ENCODE data around the gene PRDX1. TPM values are rescaled to one million over a fixed set of nuclear protein-coding genes. Genes with fewer than 3 reads are reported as not detected.
"Not testable (repeated sequence)": the region's sequence is repeated elsewhere in the genome, so short reads cannot be mapped to it uniquely, and the experiment has no call there.

Gene PRDX1
- total and polyA plus RNA-seq, 3 donors from 2014 or later: 180 to 251 (median 185) TPM

GRCh38 chr1:45490121-45490625 lies 31.5 kb downstream of the PRDX1 start:
- WGBS, 2 donors: 2% methylated on average over 17 of the region's 17 CpGs
- H3K4me3 ChIP-seq: peak overlapping the region; percentile 71 to 86
- H3K27me3 ChIP-seq: no peaks in the 10 kb centered on the region
- no peaks in the 10 kb centered on the region for H3K9me3 ChIP-seq
- DNase-seq: no peak
- H3K27ac ChIP-seq: peak overlapping the region; percentile 69 to 86
- TF ChIP-seq POLR2A (IDR thresholded peaks at IDR 0.05): no peak
- no peak for TF ChIP-seq CTCF (IDR thresholded peaks at IDR 0.05)
- intact Hi-C loops (cut with DNase I; ENCODE audit: low total_unique reads): loop anchor here (10.0 kb wide), 1 partner anchor 135 kb away; no protein-coding TSS in a partner anchor
- no peaks in the 10 kb centered on the region for H3K4me1 ChIP-seq
- H3K36me3 ChIP-seq (ENCODE audit: low read depth, missing control alignments): no peaks in the 10 kb centered on the region

DNA sequence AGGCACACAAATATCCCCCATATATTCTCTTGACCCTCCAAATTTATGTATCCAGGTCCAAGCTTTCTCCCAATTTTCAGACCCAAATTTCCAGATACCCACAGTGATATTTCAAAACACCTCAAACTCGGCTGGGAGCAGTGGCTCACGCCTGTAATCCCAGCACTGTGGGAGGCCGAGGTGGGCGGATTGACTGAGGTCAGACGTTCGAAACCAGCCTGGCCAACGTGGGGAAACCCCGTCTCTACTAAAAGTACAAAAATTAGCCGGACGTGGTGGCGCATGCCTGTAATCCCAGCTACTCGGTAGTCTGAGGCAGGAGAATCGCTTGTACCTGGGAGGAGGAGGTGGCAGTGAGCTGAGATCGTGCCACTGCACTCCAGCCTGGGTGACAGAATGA lies 32.3 kb downstream of the PRDX1 start:
- H3K36me3 ChIP-seq (ENCODE audit: low read depth, missing control alignments); intact Hi-C loops (cut with DNase I; ENCODE audit: low total_unique reads); H3K4me3 ChIP-seq; H3K4me1 ChIP-seq; H3K27ac ChIP-seq; H3K27me3 ChIP-seq; H3K9me3 ChIP-seq; DNase-seq: not testable (repeated sequence)
- WGBS, 2 donors: 64 to 74% methylated on average over 14 of the region's 14 CpGs

GRCh38 chr1:45488666-45489377 lies 32.9 kb downstream of the PRDX1 start:
- intact Hi-C loops (cut with DNase I; ENCODE audit: low total_unique reads): no loop called here
- Histone ChIP-seq H3K36me3 (ENCODE audit: low read depth, missing control alignments) (no peaks in the 10 kb centered on the region), H3K27me3 (no peaks in the 10 kb centered on the region), H3K4me1 (no peaks in the 10 kb centered on the region), H3K4me3 (no peak overlapping the region), H3K27ac (no peak overlapping the region), H3K9me3 (no peaks in the 10 kb centered on the region)
- WGBS, 2 donors: 69 to 77% methylated on average over 10 of the region's 10 CpGs
- no peak for TF ChIP-seq CTCF (IDR thresholded peaks at IDR 0.05)
- no peak for TF ChIP-seq POLR2A (IDR thresholded peaks at IDR 0.05)
- DNase-seq: no peak

DNA sequence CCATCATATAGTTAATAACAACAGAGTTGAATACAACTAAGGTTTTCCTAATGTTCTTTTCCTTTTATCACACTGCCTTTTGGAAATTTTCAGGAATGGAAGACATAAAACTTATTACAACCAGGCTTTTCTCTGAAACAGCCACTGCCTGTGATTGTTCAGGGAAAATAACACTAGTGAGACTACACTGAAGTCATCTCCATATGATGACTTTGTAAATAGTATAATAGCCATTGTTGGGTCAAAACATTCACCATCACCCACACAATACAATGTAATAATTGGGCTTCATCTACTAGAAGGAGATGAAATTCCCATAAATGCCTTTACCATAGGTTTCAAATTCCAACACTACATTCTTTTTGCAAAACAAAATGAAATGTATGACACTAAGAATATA lies 35.7 kb downstream of the PRDX1 start:
- Histone ChIP-seq H3K9me3 (no peaks in the 10 kb centered on the region), H3K4me1 (no peaks in the 10 kb centered on the region), H3K4me3 (no peak overlapping the region), H3K27me3 (no peaks in the 10 kb centered on the region), H3K27ac (no peak overlapping the region), H3K36me3 (ENCODE audit: low read depth, missing control alignments) (no peaks in the 10 kb centered on the region)
- no peak for TF ChIP-seq POLR2A (IDR thresholded peaks at IDR 0.05)
- no peak for TF ChIP-seq CTCF (IDR thresholded peaks at IDR 0.05)
- intact Hi-C loops (cut with DNase I; ENCODE audit: low total_unique reads): no loop called here
- no peak for DNase-seq

- no peaks in the 10 kb centered on the region for H3K9me3 ChIP-seq
- 82 to 83% methylated on average over 5 of the region's 5 CpGs for WGBS, 2 donors
- H3K27me3 ChIP-seq: no peaks in the 10 kb centered on the region
- TF ChIP-seq POLR2A (IDR thresholded peaks at IDR 0.05) (no peak), CTCF (IDR thresholded peaks at IDR 0.05) (no peak)
- no peak for DNase-seq
- H3K27ac ChIP-seq: no peak overlapping the region
- no peaks in the 10 kb centered on the region for H3K36me3 ChIP-seq (ENCODE audit: low read depth, missing control alignments)
- H3K4me1 ChIP-seq: no peaks in the 10 kb centered on the region
- intact Hi-C loops (cut with DNase I; ENCODE audit: low total_unique reads): no loop called here
- H3K4me3 ChIP-seq: no peak overlapping the region
Observed at GRCh38 chr1:45479039-45479748, 42.5 kb downstream of the PRDX1 start.

All from testis (tissue), 3 donors.